Astrocyte (in vitro differentiated cells and primary cell): ENCODE data around the gene HLTF.

Experiments
- EZH2 ChIP-seq: IDR thresholded peaks from 2 replicates; pipeline ENCODE4 v1.6.1; 2012; ENCODE audit warnings: mild to moderate bottlenecking, low read length, inconsistent platforms; ENCODE audit not compliant: insufficient read depth
- TF ChIP-seq, protein P1 (sequence below): IDR thresholded peaks from 2 replicates; pipeline ENCODE4 v1.5.1; 2011; ENCODE audit warnings: low read depth, mild to moderate bottlenecking, inconsistent platforms, low read length, moderate library complexity; ENCODE audit not compliant: insufficient read depth

DNA sequence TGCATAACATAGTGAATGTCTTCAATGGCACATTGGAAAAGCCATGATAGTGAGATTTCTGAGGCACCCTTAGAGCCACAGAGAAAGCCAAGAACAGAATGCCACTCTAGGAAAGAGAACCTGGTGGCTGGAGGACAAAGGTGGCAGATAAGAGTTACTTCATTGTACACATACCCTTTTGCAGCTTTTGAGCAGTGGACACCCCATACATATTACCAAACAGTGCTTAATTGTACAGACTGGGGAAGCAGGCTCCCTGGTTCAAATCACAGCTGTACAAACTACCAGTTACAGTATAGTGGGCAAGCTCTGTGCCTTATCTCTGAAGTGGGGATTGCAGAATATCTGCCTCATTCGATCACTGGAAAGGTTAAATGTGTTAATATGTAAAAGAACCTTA is 105.1 kb downstream of the HLTF start:
- TF ChIP-seq, protein P1, sequence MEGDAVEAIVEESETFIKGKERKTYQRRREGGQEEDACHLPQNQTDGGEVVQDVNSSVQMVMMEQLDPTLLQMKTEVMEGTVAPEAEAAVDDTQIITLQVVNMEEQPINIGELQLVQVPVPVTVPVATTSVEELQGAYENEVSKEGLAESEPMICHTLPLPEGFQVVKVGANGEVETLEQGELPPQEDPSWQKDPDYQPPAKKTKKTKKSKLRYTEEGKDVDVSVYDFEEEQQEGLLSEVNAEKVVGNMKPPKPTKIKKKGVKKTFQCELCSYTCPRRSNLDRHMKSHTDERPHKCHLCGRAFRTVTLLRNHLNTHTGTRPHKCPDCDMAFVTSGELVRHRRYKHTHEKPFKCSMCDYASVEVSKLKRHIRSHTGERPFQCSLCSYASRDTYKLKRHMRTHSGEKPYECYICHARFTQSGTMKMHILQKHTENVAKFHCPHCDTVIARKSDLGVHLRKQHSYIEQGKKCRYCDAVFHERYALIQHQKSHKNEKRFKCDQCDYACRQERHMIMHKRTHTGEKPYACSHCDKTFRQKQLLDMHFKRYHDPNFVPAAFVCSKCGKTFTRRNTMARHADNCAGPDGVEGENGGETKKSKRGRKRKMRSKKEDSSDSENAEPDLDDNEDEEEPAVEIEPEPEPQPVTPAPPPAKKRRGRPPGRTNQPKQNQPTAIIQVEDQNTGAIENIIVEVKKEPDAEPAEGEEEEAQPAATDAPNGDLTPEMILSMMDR: no peak
- TF ChIP-seq EZH2: no peak
